Measurements from ENCODE around the gene P4HB. TPM values are rescaled to one million over a fixed set of nuclear protein-coding genes. Genes with fewer than 3 reads are reported as not detected.

Gene P4HB
- total and polyA plus RNA-seq, 2 of the 4 experiments (the other 2 are of a cell fraction): 599 to 932 TPM

GRCh38 chr17:81843713-81844326, 16.5 kb downstream of the P4HB start:
- no peak overlapping the region for H2BK5ac ChIP-seq (ENCODE audit: low read depth, low read length, poor library complexity, severe bottlenecking)
- no peak overlapping the region for H3K23ac ChIP-seq (ENCODE audit: low read depth, low read length)
- no peak for TF ChIP-seq FOS (IDR thresholded peaks at IDR 0.05; ENCODE audit: low read depth, low read length)
- TF ChIP-seq NFE2L2 (IDR thresholded peaks at IDR 0.05; ENCODE audit: low read depth, low read length): no peak
- TF ChIP-seq RCOR1 (IDR thresholded peaks at IDR 0.05; ENCODE audit: insufficient replicate concordance, low read length): no peak
- no peak for TF ChIP-seq CTCF (conservative IDR thresholded peaks at IDR 0.05; ENCODE audit: low read depth, low read length)
- no peak for TF ChIP-seq POLR2A (IDR thresholded peaks at IDR 0.05; ENCODE audit: low read depth, low read length)
- TF ChIP-seq ELK1 (IDR thresholded peaks at IDR 0.05; ENCODE audit: borderline replicate concordance, low read depth, low read length): no peak
- TF ChIP-seq RFX5 (IDR thresholded peaks at IDR 0.05; ENCODE audit: low read depth, low read length): no peak
- TF ChIP-seq MAZ (IDR thresholded peaks at IDR 0.05; ENCODE audit: borderline replicate concordance, low read depth, low read length): no peak
- TF ChIP-seq USF2 (IDR thresholded peaks at IDR 0.05; ENCODE audit: low read depth, low read length): no peak
- no peak for TF ChIP-seq MAFK (IDR thresholded peaks at IDR 0.05; ENCODE audit: low read depth, low read length)
- TF ChIP-seq CEBPB (IDR thresholded peaks at IDR 0.05; ENCODE audit: low read depth, low read length): no peak
- no peak for TF ChIP-seq MXI1 (IDR thresholded peaks at IDR 0.05; ENCODE audit: borderline replicate concordance, low read depth, low read length)
- no peak for TF ChIP-seq SMC3 (IDR thresholded peaks at IDR 0.05; ENCODE audit: low read depth, low read length)
- TF ChIP-seq BHLHE40 (IDR thresholded peaks at IDR 0.05; ENCODE audit: low read depth, low read length): no peak
- no peak for TF ChIP-seq CHD1 (IDR thresholded peaks at IDR 0.05; ENCODE audit: low read depth, low read length)
- TF ChIP-seq RAD21 (IDR thresholded peaks at IDR 0.05; ENCODE audit: low read length): no peak
- WGBS, 2 experiments (ENCODE audit: extremely low coverage in 2 of 2, insufficient read length in 1 of 2): 94% methylated on average over 25 of the region's 30 CpGs; no CpG with 5 or more reads in 1 of the 2 experiments
- H2BK20ac ChIP-seq (ENCODE audit: low read depth, low read length): no peak overlapping the region
- H3K56ac ChIP-seq (ENCODE audit: extremely low read depth, insufficient read depth, low read length): no peak overlapping the region
- H3K4ac ChIP-seq (ENCODE audit: low read depth, low read length): no peak overlapping the region
- H3K18ac ChIP-seq (ENCODE audit: low read depth, low read length): no peak overlapping the region
- no peaks in the 10 kb centered on the region for H3K4me1 ChIP-seq (ENCODE audit: control insufficient read depth, insufficient read depth, low read length)
- H3K36me3 ChIP-seq (ENCODE audit: control insufficient read depth, insufficient read depth, low read length): peaks cover 57% of the 10 kb centered on the region
- dilution Hi-C loops (cut with HindIII; ENCODE audit: low sequenced_read_pairs, unreplicated experiment): no loop called here
- BruUV-seq (replicated peaks): no TSS peak
- H2AFZ ChIP-seq (replicated peaks; ENCODE audit: low read length, poor library complexity): no peak overlapping the region
- peaks cover 46% of the 10 kb centered on the region for H4K20me1 ChIP-seq (ENCODE audit: insufficient read depth, low read length)
- no peak overlapping the region for H3K14ac ChIP-seq (replicated peaks; ENCODE audit: low read depth, low read length)
- H3K9me3 ChIP-seq (ENCODE audit: control insufficient read depth, insufficient read depth, low read length): no peaks in the 10 kb centered on the region
- H4K5ac ChIP-seq (ENCODE audit: low read depth, low read length): no peak overlapping the region
- no peaks in the 10 kb centered on the region for H3K27me3 ChIP-seq (ENCODE audit: control insufficient read depth, insufficient read depth, low read length)
- in situ Hi-C loops (cut with MboI; ENCODE audit: low sequenced_read_pairs): no loop called here
- peak overlapping the region; percentile 42 for H2AK9ac ChIP-seq (replicated peaks; ENCODE audit: low read depth, low read length, poor library complexity)
- ChIA-PET CTCF (no interaction called here), POLR2A (ENCODE audit: unreplicated experiment) (no interaction called here)
- H3K4me2 ChIP-seq (ENCODE audit: low read depth, low read length): no peak overlapping the region
- H2AK5ac ChIP-seq (ENCODE audit: low read depth, low read length): no peak overlapping the region
- peaks cover 4 to 29% of the 10 kb centered on the region in 2 experiments; a peak in 3 of 4 replicates for H3K79me1 ChIP-seq (ENCODE audit: low read depth in 1 of 2, low read length in 2 of 2)
- ATAC-seq (ENCODE audit: low read depth): no peak
- no peak overlapping the region for H3K27ac ChIP-seq (ENCODE audit: insufficient read depth, low read length)
- no peaks in the 10 kb centered on the region for H3K9me1 ChIP-seq (ENCODE audit: insufficient read depth, low read length)
- DNase-seq: no peak
- H3K4me3 ChIP-seq (ENCODE audit: insufficient read depth, low read depth, low read length): no peak overlapping the region
- no peak overlapping the region for H2BK15ac ChIP-seq (ENCODE audit: low read depth, low read length)
- H3K9ac ChIP-seq (ENCODE audit: low read depth, low read length): no peak overlapping the region
- no peak overlapping the region for H4K91ac ChIP-seq (ENCODE audit: insufficient read depth, low read depth, low read length)
- H4K8ac ChIP-seq (ENCODE audit: low read depth in 2 of 2, low read length in 2 of 2): no peak overlapping the region
- no peak overlapping the region for H2BK120ac ChIP-seq (ENCODE audit: low read depth, low read length)
- intact Hi-C loops (cut with micrococcal nuclease): no loop called here
